Hypothalamus (tissue), 51 donors: ENCODE data around the gene KIF13A.
A peak's percentile ranks its signal among the peaks of the same experiment; 100 is the strongest.
"Not testable (repeated sequence)": the region's sequence is repeated elsewhere in the genome, so short reads cannot be mapped to it uniquely, and the experiment has no call there.

Source experiments
- DNase-seq, 51 donors: peaks; one replicate each; lab custom pipeline; 2025; lab: John Stamatoyannopoulos, UW

Gene KIF13A

GRCh38 chr6:17999425-17999824, 12.0 kb upstream of the KIF13A start:
- DNase-seq: no peak

GRCh38 chr6:17998442-17998841, 11.0 kb upstream of the KIF13A start:
- DNase-seq: no peak

- no peak for DNase-seq
These were observed 10.6 kb upstream of the KIF13A start for GRCh38 chr6:17998003-17998402.

GRCh38 chr6:17995414-17995813, 8.0 kb upstream of the KIF13A start:
- no peak for DNase-seq

- DNase-seq: no peak
These were observed 6.6 kb upstream of the KIF13A start for GRCh38 chr6:17994019-17994418.

GRCh38 chr6:17988422-17988944, 1.0 kb upstream of the KIF13A start:
- DNase-seq: peak in 6 of 51 donors; percentile 20 to 46 (median 28)

- DNase-seq: peak; percentile 10 to 86 (median 59)
These were observed 424 bp upstream of the KIF13A start for GRCh38 chr6:17987697-17988421.

GRCh38 chr6:17986656-17987446, 584 bp downstream of the KIF13A start:
- DNase-seq: peak in 49 of 51 donors; percentile 11 to 74 (median 55)

- peak in 1 of 51 donors; percentile 32 for DNase-seq
These were observed 1.3 kb downstream of the KIF13A start for GRCh38 chr6:17985934-17986655.

- DNase-seq: peak in 1 of 51 donors; percentile 31
These were observed 2.4 kb downstream of the KIF13A start for GRCh38 chr6:17984812-17985670.

GRCh38 chr6:17984399-17984798, 3.0 kb downstream of the KIF13A start:
- no peak for DNase-seq

GRCh38 chr6:17983730-17984129, 3.7 kb downstream of the KIF13A start:
- no peak for DNase-seq

GRCh38 chr6:17980329-17980728, 7.1 kb downstream of the KIF13A start:
- no peak for DNase-seq

- no peak for DNase-seq
These were observed 8.0 kb downstream of the KIF13A start for GRCh38 chr6:17979479-17979878.

- not testable (repeated sequence) for DNase-seq
These were observed 11.2 kb downstream of the KIF13A start for GRCh38 chr6:17976258-17976657.

- DNase-seq: no peak
These were observed 12.7 kb downstream of the KIF13A start for GRCh38 chr6:17974570-17975368.

- no peak for DNase-seq
These were observed 14.3 kb downstream of the KIF13A start for GRCh38 chr6:17972978-17973622.

GRCh38 chr6:17972074-17972952, 15.1 kb downstream of the KIF13A start:
- DNase-seq: no peak
